ENCODE results near the gene F2R.

The F2R gene

GRCh38 chr5:76742583-76742982, 26.7 kb downstream of the F2R start:
- Histone ChIP-seq H3K9me3 (replicated peaks; ENCODE audit: insufficient read depth, low read length) (no peaks in the 10 kb centered on the region), H4K20me1 (ENCODE audit: insufficient read depth, low read length) (no peaks in the 10 kb centered on the region), H3K27ac (ENCODE audit: low read length) (no peak overlapping the region), H2AFZ (ENCODE audit: low read length) (no peak overlapping the region), H3K79me2 (ENCODE audit: low read length) (no peaks in the 10 kb centered on the region), H3K4me2 (ENCODE audit: low read depth, low read length) (no peak overlapping the region), H3K4me3 (ENCODE audit: low read length) (no peak overlapping the region), H3K4me1 (ENCODE audit: low read length) (peaks cover 29% of the 10 kb centered on the region), H3K27me3 (replicated peaks; ENCODE audit: insufficient read depth, low read length) (no peaks in the 10 kb centered on the region), H3K36me3 (replicated peaks; ENCODE audit: insufficient read depth, low read length) (no peaks in the 10 kb centered on the region), H3K9me2 (replicated peaks; ENCODE audit: insufficient read depth, low read length) (no peaks in the 10 kb centered on the region), H3K9ac (ENCODE audit: low read length) (no peak overlapping the region), H3F3A (ENCODE audit: insufficient read depth, low read length) (peaks cover 29% of the 10 kb centered on the region)
- DNase-seq: no peak
- no peak for TF ChIP-seq EZH2phosphoT487 (IDR thresholded peaks at IDR 0.05; ENCODE audit: low read length)
- TF ChIP-seq CTCF (IDR thresholded peaks at IDR 0.05; ENCODE audit: low read length): no peak
- no peak for TF ChIP-seq EZH2 (optimal IDR thresholded peaks at IDR 0.05; ENCODE audit: low read depth, low read length)

GRCh38 chr5:76744632-76745031, 28.7 kb downstream of the F2R start:
- Histone ChIP-seq H3K4me2 (ENCODE audit: low read depth, low read length) (no peak overlapping the region), H3F3A (ENCODE audit: insufficient read depth, low read length) (peaks cover 16% of the 10 kb centered on the region), H3K4me1 (ENCODE audit: low read length) (peaks cover 16% of the 10 kb centered on the region), H3K4me3 (ENCODE audit: low read length) (no peak overlapping the region), H3K9ac (ENCODE audit: low read length) (no peak overlapping the region), H3K27me3 (replicated peaks; ENCODE audit: insufficient read depth, low read length) (no peaks in the 10 kb centered on the region), H4K20me1 (ENCODE audit: insufficient read depth, low read length) (no peaks in the 10 kb centered on the region), H3K27ac (ENCODE audit: low read length) (no peak overlapping the region), H3K36me3 (replicated peaks; ENCODE audit: insufficient read depth, low read length) (no peaks in the 10 kb centered on the region), H3K9me3 (replicated peaks; ENCODE audit: insufficient read depth, low read length) (no peaks in the 10 kb centered on the region), H2AFZ (ENCODE audit: low read length) (no peak overlapping the region), H3K9me2 (replicated peaks; ENCODE audit: insufficient read depth, low read length) (no peaks in the 10 kb centered on the region), H3K79me2 (ENCODE audit: low read length) (no peaks in the 10 kb centered on the region)
- no peak for TF ChIP-seq EZH2phosphoT487 (IDR thresholded peaks at IDR 0.05; ENCODE audit: low read length)
- no peak for TF ChIP-seq CTCF (IDR thresholded peaks at IDR 0.05; ENCODE audit: low read length)
- no peak for DNase-seq

- H3K27ac ChIP-seq (ENCODE audit: low read length): no peak overlapping the region
- no peaks in the 10 kb centered on the region for H4K20me1 ChIP-seq (ENCODE audit: insufficient read depth, low read length)
- H3K9me3 ChIP-seq (replicated peaks; ENCODE audit: insufficient read depth, low read length): no peaks in the 10 kb centered on the region
- no peak overlapping the region for H3K9ac ChIP-seq (ENCODE audit: low read length)
- H3K9me2 ChIP-seq (replicated peaks; ENCODE audit: insufficient read depth, low read length): no peaks in the 10 kb centered on the region
- peaks cover 13% of the 10 kb centered on the region for H3F3A ChIP-seq (ENCODE audit: insufficient read depth, low read length)
- H3K27me3 ChIP-seq (replicated peaks; ENCODE audit: insufficient read depth, low read length): no peaks in the 10 kb centered on the region
- H3K4me3 ChIP-seq (ENCODE audit: low read length): no peak overlapping the region
- peaks cover 12% of the 10 kb centered on the region for H3K4me1 ChIP-seq (ENCODE audit: low read length)
- no peak for TF ChIP-seq EZH2phosphoT487 (IDR thresholded peaks at IDR 0.05; ENCODE audit: low read length)
- no peak for TF ChIP-seq EZH2 (optimal IDR thresholded peaks at IDR 0.05; ENCODE audit: low read depth, low read length)
- TF ChIP-seq CTCF (IDR thresholded peaks at IDR 0.05; ENCODE audit: low read length): no peak
- no peaks in the 10 kb centered on the region for H3K79me2 ChIP-seq (ENCODE audit: low read length)
- DNase-seq: no peak
- no peaks in the 10 kb centered on the region for H3K36me3 ChIP-seq (replicated peaks; ENCODE audit: insufficient read depth, low read length)
- H3K4me2 ChIP-seq (ENCODE audit: low read depth, low read length): no peak overlapping the region
- H2AFZ ChIP-seq (ENCODE audit: low read length): no peak overlapping the region
Measured at GRCh38 chr5:76745670-76746069, 29.7 kb downstream of the F2R start.

Measured in MM.1S (cell line).